ENCODE results near the gene LCNL1.
"Not testable (repeated sequence)": the region's sequence is repeated elsewhere in the genome, so short reads cannot be mapped to it uniquely, and the experiment has no call there.

Gene LCNL1

DNA sequence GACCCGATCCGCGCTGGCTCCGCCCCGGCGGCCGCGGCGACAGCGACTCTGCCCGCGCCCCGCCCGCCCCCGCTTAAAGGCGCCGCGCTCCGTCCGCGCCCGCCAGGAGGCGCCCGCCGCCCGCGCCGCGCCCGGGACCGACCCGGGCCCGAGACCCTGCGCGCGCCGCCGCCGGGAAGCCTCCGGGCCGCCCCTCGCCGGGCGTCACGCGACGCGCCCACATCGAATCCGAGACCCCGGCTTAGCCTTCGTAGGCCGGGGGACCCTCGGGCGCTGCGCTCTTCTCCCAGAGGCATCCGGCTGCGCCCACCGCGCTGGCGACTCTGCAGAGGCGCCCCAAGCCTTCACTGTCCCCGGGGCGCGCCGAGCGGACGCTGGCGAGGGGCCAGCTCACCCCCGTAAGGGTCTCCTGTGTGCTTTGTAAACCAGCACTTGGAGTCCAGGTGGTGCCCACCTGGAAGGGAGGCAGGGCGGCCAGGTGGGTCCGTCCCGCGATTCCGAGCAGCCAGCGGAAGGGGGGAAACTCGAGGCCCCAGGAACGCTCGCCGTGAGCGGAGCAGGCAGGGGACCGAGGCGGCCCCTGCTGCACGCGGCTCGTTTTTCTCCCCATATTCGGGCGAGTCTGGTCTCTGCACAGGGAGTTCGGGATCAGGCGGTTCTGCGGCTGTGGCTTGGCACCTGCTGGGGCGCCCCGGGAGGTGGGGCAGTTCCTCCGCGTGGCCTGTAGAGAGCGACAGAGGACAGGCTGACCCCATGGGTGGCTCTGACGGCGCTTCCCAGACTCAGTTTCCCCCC lies 45.7 kb downstream of the LCNL1 start:
- DNase-seq = peak; percentile 90

DNA sequence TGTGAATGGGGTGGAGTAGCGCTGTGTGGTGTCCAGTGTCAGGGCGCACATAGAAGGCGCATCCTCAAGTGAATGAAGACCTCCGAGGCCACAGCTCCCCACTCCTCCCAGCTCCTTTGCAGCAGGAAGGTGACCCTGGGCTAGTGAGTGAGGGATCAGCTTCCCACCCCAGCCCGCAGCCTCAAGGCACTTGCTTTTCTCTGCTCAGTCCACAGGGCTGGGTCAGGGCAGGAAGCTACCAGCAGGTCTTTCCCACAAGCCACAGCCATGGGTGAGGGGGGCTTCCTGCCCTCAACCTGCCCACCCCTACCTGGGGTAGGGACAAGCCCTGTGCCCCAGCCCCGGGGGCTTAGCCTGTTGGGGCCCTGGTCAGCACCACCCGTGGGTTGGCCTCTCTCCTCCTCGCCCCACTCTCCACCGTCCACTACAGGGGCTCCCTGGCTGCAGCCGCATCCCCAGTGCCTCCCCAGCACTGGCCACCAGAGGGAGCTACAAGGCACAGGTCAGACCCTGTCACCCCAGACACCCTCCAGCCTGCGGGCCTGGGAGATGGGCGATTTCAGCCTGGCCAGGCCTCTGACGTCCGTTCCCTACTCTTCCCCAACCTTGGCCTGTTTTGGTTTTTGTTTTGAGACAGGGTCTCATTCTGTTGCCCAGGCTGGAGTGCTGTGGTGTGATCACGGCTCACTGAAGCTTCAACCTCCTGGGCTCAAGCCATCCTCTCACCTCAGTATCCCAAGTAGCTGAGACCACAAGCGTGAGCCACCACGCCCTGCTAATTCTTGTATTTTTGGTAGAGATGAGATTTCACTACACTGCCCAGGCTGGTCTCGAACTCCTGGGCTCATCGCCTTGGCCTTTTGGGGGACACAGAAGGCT lies 46.5 kb downstream of the LCNL1 start:
- DNase-seq = peak; percentile 90

DNA sequence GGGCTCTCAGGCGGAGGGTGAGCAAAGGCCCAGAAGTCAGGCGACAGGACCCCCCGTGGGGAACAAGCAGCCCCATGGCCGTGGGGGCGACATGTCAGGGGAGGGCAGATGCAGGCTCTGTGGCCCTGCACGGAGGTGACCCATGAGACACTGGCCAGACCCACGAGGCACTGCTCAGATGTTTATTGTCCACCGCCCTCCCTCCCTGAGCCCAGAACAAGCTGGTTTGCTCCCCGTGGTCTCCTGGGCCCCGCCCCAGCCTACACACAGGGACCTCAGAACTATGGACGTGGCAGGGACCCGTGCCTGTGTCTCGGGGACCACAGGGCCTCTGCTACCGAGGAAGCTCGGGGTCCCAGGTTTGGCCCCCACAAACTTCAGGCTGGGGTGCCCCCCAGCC lies 47.2 kb downstream of the LCNL1 start:
- no peak for DNase-seq

DNA sequence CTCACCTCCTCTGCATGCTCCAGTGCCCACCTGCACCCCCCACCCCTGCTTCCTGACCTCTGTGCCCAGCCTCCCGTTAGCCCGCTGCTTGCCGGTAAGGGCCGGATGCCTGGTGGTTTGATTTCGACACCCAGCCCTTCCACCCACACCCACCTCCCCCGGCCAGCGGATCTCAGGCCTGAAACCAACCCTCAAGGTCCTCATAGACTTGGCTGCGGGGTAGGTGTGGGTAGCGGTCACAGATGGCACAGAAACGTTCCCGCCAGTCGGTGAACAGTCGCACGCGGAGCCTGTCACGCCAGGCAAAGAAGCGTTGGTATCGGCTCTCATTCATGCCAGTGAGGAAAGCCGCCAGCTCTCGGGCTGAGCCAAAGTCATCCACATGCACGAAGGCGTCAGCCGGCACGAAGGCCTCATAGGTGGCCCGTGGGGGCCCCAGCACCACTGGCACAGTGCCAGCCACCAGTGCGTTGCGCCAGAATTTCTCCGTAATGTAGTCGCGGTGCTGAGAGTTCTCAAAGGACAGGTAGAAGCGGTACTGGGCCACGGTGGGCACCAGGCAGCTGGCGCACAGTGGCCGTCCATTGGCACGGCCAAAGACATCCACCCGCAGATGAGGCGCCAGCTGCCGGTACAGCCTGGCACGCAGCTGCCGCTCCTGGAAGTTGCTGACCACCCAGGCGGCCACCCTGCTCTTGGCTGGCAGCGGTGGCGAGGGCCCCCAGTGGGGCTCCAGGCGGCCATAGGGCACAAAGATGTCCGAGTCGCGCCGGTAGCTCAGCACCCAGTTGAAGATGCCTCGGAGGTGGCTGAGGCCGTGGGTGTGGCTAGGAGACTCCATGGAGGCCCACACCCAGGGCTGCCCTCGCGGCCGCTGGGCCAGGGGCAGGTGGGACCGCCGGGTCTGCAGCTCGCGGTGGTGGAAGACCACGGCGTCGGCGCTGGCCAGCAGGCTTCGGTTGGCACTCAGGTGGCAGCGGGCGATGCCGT lies 48.0 kb downstream of the LCNL1 start:
- DNase-seq = peak; percentile 84

DNA sequence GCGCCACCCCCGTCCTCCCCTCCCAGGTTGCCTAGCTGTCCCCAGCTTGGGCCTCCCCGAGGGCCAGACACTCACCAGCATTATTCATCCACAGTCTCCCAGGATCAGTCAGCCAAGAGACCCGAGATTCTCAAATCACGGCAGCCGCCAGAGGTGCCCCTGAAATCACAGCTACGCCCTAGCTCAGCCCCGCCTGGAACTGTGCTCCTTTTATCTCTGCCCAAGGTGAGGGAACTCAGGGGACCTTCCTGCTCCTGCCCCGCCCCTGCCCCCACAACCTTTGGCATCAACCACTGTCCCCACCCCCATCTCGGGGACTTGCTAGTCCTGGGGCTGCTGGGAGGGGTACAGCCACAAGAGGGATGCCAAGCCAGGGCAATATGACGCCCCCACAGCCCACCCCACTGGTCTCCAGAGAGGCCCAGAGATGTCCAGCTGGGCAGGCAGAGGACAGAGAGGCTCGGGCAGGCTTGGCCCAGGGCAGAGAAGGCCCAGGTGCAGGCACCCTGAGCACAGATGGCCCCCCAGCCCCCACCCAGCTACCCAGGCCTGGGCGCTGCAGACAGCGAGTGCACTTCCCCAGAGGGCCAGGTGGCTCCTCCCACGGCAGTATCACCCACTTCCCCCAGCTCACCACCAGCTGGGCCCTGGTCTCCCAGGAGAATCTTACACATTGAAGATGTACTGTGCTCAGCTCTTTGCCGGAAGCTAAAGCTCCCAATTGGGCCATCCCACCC lies 49.3 kb downstream of the LCNL1 start, which contains the start of gene FUT7:
FUT7 (minus strand) TSS at position 185 of the 737 bp plus-strand sequence; CDS start at position 88, 97 bp downstream.
- DNase-seq = peak; percentile 79

DNA sequence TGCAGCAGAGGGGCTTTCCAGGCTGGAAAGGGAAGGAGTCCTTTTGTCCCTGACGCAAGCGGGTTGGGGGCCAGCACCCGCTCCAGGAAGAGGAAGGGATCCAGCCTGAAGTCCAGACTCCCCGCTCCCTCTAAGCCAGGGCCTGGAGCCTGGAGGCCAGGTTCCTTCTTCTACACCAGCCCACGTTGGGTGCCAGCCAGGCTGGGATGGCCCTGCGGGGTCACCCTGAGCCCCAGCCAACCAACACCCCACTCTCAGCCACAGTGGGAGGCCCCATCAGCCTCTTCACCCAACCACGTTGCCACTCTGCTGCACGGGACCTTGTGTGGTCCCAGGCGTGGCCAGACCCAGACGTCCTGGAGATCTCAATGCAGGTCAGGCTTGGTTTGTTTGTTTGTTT lies 50.1 kb downstream of the LCNL1 start:
- peak; percentile 76 for DNase-seq

DNA sequence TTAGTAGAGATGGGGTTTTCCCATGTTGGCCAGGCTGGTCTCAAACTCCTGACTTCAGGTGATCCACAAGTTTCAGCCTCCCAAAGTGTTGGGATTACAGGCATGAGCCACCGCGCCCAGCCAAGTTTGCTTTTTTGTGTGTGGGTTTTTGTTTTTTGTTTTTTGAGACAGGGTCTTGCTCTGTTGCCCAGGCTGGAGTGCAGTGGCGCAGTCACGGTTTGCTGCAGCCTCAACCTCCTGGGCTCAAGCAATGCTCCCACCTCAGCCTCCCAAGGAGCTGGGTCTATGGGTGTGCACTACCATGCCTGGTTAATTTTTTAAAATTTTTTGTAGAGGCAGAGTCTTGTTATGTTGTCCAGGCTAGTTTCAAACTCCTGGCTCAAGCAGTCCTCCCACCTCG lies 50.7 kb downstream of the LCNL1 start:
- DNase-seq = not testable (repeated sequence)

DNA sequence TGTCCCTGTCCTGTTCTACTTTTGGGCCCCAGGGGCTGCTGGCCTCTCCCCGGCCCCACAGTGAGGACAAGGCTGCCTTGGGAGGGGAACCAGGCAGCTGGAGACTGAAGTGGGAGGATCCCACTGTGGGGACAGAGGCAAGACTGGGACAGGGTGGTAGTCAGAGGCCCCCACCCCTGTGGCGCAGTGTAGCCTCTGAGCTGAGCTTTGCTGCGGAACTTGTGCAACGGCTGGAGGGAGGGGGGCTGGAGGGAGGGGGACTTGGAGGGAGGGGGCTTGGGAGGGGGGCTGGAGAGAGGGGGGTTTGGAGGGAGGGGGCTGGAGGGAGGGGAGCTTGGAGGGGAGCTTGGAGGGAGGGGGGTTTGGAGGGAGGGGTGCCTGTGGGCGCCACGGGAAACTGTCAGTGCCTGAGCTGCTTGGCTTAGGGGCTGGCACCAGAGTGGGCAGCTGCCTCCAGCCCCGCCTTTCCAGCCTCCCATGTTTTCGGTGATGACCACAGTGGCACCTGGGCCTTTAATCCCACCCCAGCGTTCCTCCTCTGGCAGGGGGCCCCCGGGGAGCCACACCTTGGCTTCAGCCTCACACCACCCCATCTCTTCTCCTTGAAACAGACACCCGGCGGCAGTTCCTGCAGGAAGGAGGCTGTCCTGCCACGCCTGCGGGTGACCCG lies 51.4 kb downstream of the LCNL1 start:
- no peak for DNase-seq

DNA sequence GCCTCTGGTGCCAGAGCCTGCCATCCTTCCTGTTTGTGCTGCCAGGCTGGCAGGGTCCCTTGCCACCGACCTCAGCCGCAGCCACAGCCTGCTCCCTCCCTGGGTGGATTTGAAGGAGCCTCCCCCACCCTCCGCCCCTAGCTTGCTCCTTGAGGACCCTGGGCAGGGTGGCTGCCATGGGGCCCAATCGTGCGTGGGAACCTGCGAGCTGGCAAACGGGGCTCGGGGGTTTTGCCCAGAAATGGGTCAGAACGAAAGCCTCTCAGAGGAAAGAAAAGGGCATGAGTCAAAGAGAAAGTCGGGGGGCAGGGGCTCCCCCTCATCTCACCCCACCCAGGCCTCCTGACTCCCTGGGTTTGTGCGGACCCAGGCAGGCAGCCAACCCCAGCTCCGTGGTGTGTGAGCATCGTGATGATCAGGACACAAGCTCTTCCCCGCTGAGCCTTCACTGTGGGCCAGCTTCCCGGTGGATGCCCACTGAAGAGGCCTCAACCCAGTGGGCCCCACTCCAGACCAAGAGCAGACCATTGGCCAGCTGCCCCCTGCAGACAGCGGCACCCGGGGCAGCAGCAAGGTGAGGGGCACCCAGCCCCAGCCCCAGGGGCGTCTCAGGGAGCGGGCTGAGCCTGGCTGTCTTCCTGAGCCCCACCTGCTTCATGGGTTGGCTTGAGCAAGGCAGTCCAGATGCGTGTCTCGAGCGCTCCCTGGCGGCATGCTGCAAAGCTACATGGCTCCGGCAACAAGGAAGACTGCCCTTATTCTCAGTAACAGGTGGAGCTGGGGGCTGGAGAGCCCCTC lies 52.1 kb downstream of the LCNL1 start:
- DNase-seq = peak; percentile 94

Data from activated effector memory CD4-positive, alpha-beta T cell treated with anti-CD3 and anti-CD28 coated beads, Interleukin-2, amount 50 U/mL, for 16 hours (primary cell).